COR-L47 (cell line): ENCODE results near the gene MT2A.
"Not testable (repeated sequence)": the region's sequence is repeated elsewhere in the genome, so short reads cannot be mapped to it uniquely, and the experiment has no call there.

Experiments
- DNase-seq: peaks from one replicate; lab custom pipeline; 2025; lab: John Stamatoyannopoulos, UW

MT2A gene

GRCh38 chr16:56621665-56622445, 13.5 kb downstream of the MT2A start:
- not testable (repeated sequence) for DNase-seq

- DNase-seq = not testable (repeated sequence)
Observed at GRCh38 chr16:56623184-56623583, 14.8 kb downstream of the MT2A start.

GRCh38 chr16:56623637-56624036, 15.3 kb downstream of the MT2A start:
- no peak for DNase-seq

- no peak for DNase-seq
Observed at GRCh38 chr16:56625140-56625942, 17.0 kb downstream of the MT2A start, which contains the start of gene MT1E. Gene MT1E, plus strand, starts transcription at chr16:56625781. Its CDS starts 71 bp downstream, at chr16:56625852.

- DNase-seq = no peak
Observed at GRCh38 chr16:56625943-56626654, 17.7 kb downstream of the MT2A start.

- no peak for DNase-seq
Observed at GRCh38 chr16:56626685-56627084, 18.3 kb downstream of the MT2A start.

- no peak for DNase-seq
Observed at GRCh38 chr16:56628486-56629350, 20.3 kb downstream of the MT2A start.

- DNase-seq = no peak
Observed at GRCh38 chr16:56629531-56629930, 21.1 kb downstream of the MT2A start.

GRCh38 chr16:56630134-56630533, 21.8 kb downstream of the MT2A start:
- no peak for DNase-seq

- no peak for DNase-seq
Observed at GRCh38 chr16:56631197-56631596, 22.8 kb downstream of the MT2A start.

GRCh38 chr16:56631832-56632155, 23.4 kb downstream of the MT2A start:
- DNase-seq = no peak

- no peak for DNase-seq
Observed at GRCh38 chr16:56632156-56632847, 23.9 kb downstream of the MT2A start, which contains the start of gene MT1M. Gene MT1M, plus strand, starts transcription at chr16:56632659. Its CDS starts 73 bp downstream, at chr16:56632732.

GRCh38 chr16:56632848-56633365, 24.5 kb downstream of the MT2A start:
- DNase-seq = no peak

- DNase-seq = no peak
Observed at GRCh38 chr16:56633535-56633934, 25.2 kb downstream of the MT2A start.

GRCh38 chr16:56634715-56635440, 26.5 kb downstream of the MT2A start:
- DNase-seq = no peak

GRCh38 chr16:56635441-56635967, 27.1 kb downstream of the MT2A start:
- DNase-seq = no peak

- DNase-seq = no peak
Observed at GRCh38 chr16:56636616-56637413, 28.4 kb downstream of the MT2A start.

GRCh38 chr16:56637814-56638750, 29.7 kb downstream of the MT2A start, which contains the start of gene MT1A:
Gene MT1A, plus strand, starts transcription at chr16:56638666. Its CDS starts 73 bp downstream, at chr16:56638739.
- DNase-seq = no peak
